ENCODE results near the gene CDH4. TPM values are rescaled to one million over a fixed set of nuclear protein-coding genes. Genes with fewer than 3 reads are reported as not detected.

The CDH4 gene
- total RNA-seq, 3 donors from 2014 or later (not counting 1 experiment from before 2014, with no cell fraction given): 0.18 TPM; not detected in 2

- Histone ChIP-seq H3K9me3 (ENCODE audit: control insufficient read depth, insufficient read depth, low read length) (peaks cover 5% of the 10 kb centered on the region), H3K36me3 (ENCODE audit: control insufficient read depth, insufficient read depth, low read length) (no peaks in the 10 kb centered on the region), H3K27me3 (ENCODE audit: control insufficient read depth, insufficient read depth, low read length) (no peaks in the 10 kb centered on the region), H3K27ac (ENCODE audit: low read length) (no peak overlapping the region), H3K4me3 (ENCODE audit: low read length) (no peak overlapping the region), H3K4me1 (ENCODE audit: control insufficient read depth, insufficient read depth, low read length) (no peaks in the 10 kb centered on the region)
- no peak for DNase-seq
- H3K27me3 Mint-ChIP-seq (ENCODE audit: low read depth in 2 of 2): no peaks in the 10 kb centered on the region
- no peak for ATAC-seq
- no peaks in the 10 kb centered on the region for H3K9me3 Mint-ChIP-seq
- 89% methylated on average over 23 of the region's 23 CpGs for WGBS (ENCODE audit: insufficient coverage)
- intact Hi-C loops (cut with micrococcal nuclease): no loop called here
- H3K27ac Mint-ChIP-seq: no peak overlapping the region
- peaks cover 0 to 4% of the 10 kb centered on the region in 2 donors for H3K4me1 Mint-ChIP-seq
- no peaks in the 10 kb centered on the region for H3K36me3 Mint-ChIP-seq
- H3K4me3 Mint-ChIP-seq: no peak overlapping the region
- no peak for TF ChIP-seq CTCF (IDR thresholded peaks at IDR 0.05)
These were observed 625.9 kb downstream of the CDH4 start for GRCh38 chr20:61877776-61878477.

GRCh38 chr20:61878478-61879302 lies 626.6 kb downstream of the CDH4 start:
- intact Hi-C loops (cut with micrococcal nuclease): no loop called here
- Histone ChIP-seq H3K36me3 (ENCODE audit: control insufficient read depth, insufficient read depth, low read length) (no peaks in the 10 kb centered on the region), H3K4me1 (ENCODE audit: control insufficient read depth, insufficient read depth, low read length) (no peaks in the 10 kb centered on the region), H3K27ac (ENCODE audit: low read length) (no peak overlapping the region), H3K9me3 (ENCODE audit: control insufficient read depth, insufficient read depth, low read length) (peaks cover 2% of the 10 kb centered on the region), H3K27me3 (ENCODE audit: control insufficient read depth, insufficient read depth, low read length) (no peaks in the 10 kb centered on the region), H3K4me3 (ENCODE audit: low read length) (no peak overlapping the region)
- WGBS (ENCODE audit: insufficient coverage): 88% methylated on average over 31 of the region's 31 CpGs
- no peak for ATAC-seq
- peaks cover 0 to 12% of the 10 kb centered on the region in 2 donors for H3K4me1 Mint-ChIP-seq
- no peak overlapping the region for H3K4me3 Mint-ChIP-seq
- TF ChIP-seq CTCF (IDR thresholded peaks at IDR 0.05): no peak
- no peaks in the 10 kb centered on the region for H3K36me3 Mint-ChIP-seq
- H3K27ac Mint-ChIP-seq: no peak overlapping the region
- H3K9me3 Mint-ChIP-seq: no peaks in the 10 kb centered on the region
- peaks cover 0 to 4% of the 10 kb centered on the region in 2 donors for H3K27me3 Mint-ChIP-seq (ENCODE audit: low read depth in 2 of 2)
- DNase-seq: no peak

DNA sequence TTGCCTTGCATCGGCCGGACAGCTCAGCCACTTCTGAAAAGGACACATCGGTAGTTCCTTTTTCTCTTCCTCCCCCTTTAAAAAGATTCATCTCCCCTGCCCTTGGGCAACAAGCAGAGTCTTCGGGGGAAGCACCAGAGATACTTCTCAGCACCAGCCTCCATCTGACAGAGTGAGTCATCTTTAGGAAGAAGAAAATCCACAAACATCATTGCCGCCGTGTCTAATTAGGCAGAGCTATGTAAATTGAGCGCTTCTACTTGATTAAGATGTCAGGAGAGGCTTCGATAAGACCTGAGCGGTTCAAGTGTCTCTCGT lies 627.2 kb downstream of the CDH4 start:
- Mint-ChIP-seq H3K9me3 (no peaks in the 10 kb centered on the region), H3K27ac (no peak overlapping the region), H3K4me1 (peaks cover 0 to 12% of the 10 kb centered on the region in 2 donors), H3K4me3 (no peak overlapping the region), H3K36me3 (no peaks in the 10 kb centered on the region), H3K27me3 (ENCODE audit: low read depth in 2 of 2) (peaks cover 0 to 4% of the 10 kb centered on the region in 2 donors)
- Histone ChIP-seq H3K36me3 (ENCODE audit: control insufficient read depth, insufficient read depth, low read length) (no peaks in the 10 kb centered on the region), H3K4me1 (ENCODE audit: control insufficient read depth, insufficient read depth, low read length) (no peaks in the 10 kb centered on the region), H3K4me3 (ENCODE audit: low read length) (no peak overlapping the region), H3K9me3 (ENCODE audit: control insufficient read depth, insufficient read depth, low read length) (peaks cover 2% of the 10 kb centered on the region), H3K27ac (ENCODE audit: low read length) (no peak overlapping the region), H3K27me3 (ENCODE audit: control insufficient read depth, insufficient read depth, low read length) (no peaks in the 10 kb centered on the region)
- ATAC-seq (no peak), DNase-seq (no peak)
- no peak for TF ChIP-seq CTCF (IDR thresholded peaks at IDR 0.05)
- intact Hi-C loops (cut with micrococcal nuclease): no loop called here
- WGBS (ENCODE audit: insufficient coverage): 90% methylated on average over 10 of the region's 10 CpGs
